Measurements from ENCODE around the gene DUSP8.

DNA sequence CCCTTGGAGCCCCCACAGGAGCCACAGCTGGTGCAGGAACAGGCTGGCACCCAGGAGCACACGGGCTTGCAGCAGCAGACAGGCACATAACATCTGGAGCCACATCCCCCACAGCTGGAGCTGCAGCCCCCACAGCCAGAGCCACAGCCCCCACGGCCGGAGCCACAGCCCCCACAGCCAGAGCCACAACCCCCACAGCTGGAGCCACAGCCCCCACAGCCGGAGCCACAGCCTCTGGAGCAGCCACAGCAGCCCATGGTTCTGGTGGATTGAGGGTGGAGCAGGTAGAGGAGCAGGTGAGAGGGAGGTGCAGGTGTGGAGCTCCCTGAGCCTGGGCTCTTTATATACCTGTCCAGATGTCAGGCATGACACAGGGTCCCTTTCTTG is 25.9 kb upstream of the DUSP8 start, which contains the start of gene KRTAP5-2:
- TF ChIP-seq POLR2A (IDR thresholded peaks at IDR 0.05) (no peak), EP300 (IDR thresholded peaks at IDR 0.05) (no peak), POLR2AphosphoS5 (IDR thresholded peaks at IDR 0.05) (no peak)
- TF ChIP-seq, protein P1, sequence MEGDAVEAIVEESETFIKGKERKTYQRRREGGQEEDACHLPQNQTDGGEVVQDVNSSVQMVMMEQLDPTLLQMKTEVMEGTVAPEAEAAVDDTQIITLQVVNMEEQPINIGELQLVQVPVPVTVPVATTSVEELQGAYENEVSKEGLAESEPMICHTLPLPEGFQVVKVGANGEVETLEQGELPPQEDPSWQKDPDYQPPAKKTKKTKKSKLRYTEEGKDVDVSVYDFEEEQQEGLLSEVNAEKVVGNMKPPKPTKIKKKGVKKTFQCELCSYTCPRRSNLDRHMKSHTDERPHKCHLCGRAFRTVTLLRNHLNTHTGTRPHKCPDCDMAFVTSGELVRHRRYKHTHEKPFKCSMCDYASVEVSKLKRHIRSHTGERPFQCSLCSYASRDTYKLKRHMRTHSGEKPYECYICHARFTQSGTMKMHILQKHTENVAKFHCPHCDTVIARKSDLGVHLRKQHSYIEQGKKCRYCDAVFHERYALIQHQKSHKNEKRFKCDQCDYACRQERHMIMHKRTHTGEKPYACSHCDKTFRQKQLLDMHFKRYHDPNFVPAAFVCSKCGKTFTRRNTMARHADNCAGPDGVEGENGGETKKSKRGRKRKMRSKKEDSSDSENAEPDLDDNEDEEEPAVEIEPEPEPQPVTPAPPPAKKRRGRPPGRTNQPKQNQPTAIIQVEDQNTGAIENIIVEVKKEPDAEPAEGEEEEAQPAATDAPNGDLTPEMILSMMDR (IDR thresholded peaks at IDR 0.05), result no peak

Data from sigmoid colon (tissue), 4 donors.